COLO829 (cell line): ENCODE results near the gene MMEL1.

Experiments
- DNase-seq: peaks from one replicate; pipeline ENCODE4 v3.0.0; 2012; ENCODE audit warnings: low spot score

The MMEL1 gene

DNA sequence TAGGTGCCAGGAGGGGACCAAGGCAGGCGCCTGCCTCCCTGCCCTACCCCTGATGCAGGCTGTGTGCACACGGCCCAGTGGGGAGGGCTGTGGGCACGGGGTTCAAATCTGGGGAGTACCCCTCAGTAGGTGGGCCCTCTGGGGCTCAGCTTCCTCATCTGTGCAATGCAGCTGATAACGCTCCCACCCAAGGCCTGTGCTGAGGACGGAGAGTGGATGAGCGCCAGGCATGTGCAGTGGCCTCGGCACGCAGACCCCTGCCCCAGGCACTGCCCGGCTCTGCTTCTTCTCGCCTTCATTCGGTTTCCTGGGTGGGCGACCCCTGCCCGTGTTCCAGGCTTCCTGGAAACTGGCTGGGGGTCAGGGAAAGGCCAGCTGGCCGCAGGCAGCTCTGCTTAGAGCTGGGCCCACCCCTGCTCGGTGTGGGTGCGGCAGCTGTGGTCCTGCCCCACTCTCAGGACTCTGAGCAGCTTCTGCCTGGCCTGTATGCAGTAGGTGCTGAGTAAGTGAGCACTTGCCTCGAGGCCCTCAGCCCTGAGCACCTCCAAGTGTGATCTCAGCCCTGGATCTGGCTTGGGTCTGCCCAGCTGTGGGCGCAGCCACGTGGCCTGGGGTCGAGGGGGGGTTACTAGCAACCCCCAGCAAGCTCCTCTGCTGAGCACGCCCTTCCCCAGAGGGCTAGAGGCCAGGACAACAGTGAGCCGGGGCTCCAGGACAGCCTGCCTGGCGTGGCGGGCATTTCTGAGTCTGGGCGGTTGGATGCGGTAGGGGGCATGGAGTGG is 88.5 kb downstream of the MMEL1 start:
- no peak for DNase-seq

DNA sequence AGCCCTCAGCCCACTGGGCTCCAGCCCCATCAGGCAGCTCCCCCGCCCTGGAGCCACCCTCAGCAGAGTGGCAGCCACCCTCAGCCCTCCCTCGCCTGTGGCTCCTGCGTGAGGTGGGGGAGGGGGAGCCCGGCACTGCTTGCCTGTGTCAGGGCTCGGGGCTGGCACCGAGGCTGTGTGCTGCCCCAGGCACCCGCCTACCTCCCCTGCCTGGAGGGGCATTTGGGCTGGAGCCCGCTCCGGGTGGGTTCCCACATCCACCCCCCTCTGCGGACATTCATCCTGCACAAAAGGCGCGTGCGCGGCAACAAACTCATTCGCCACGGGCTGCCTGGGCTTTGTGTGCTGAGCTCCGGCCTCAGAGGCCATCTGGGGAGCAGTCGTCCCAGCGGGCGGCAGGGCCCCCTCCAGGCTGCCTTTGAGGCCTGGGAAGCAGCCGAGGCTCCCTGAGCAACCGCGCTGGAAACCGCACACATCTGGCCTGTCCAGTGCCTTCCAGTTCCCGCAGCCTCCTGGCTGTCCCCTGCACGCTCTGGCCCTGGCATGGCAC is 89.2 kb downstream of the MMEL1 start:
- no peak for DNase-seq

DNA sequence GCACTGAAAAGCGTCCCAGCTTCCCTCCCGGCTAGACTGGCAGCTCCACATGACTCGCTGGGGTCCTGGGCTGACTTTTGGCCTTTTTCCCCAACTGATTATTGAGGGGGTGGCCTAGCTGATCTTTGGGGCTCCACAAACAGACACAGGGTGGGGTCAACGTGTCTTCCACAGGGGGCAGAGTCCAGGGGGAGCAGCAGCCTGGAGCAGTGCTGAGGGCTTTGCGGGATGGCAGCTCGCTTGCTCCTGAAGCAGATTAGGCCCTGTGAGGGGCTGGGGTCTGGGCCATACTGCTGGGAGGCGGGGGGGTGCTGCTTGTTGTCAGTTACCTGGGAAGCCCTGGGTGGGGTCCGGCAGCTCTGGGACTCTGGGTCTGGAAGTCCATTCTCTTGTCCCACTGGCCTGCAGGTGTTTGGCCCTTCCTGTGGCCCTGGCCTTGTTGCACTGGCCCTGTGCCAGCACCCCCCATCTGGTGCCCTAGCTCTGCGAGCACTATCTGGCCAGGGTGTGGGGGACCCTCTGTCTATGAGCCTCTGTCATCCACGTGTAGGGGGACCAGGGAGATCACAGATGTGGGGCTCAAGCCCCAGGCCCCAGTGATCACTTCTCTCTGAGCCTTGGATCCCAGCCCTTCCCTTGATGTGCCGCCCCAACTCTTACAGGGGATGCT is 90.4 kb downstream of the MMEL1 start:
- no peak for DNase-seq

DNA sequence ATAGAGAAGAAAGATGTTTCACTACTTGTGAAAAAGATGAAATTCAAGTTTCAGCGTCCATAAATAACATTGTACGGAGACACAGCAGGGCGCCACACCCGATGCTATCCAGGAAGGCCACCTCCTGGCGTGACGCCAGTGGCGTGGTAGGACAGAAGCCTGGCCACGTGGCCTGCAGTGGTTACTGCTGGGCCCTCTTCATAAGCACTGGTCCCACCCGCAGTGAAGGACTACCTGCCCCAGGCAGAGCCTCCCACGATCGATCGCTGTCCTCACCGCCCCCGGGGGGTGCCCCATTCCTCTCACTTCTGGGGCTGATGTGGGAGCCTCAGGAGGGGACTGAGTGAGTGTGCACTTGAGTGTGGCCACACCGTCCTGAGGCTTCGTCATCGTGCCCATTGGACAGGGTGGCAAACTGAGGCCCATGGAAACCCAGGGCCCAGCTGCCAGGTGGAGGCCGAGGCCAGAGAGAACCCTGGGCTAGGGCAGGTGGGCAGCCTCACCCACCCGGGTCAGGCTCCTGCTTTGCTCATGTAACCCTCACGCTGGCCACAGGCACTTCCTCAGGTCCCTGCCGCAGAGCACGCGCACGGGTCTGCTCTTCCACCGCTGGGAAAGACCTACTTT is 91.1 kb downstream of the MMEL1 start:
- no peak for DNase-seq

DNA sequence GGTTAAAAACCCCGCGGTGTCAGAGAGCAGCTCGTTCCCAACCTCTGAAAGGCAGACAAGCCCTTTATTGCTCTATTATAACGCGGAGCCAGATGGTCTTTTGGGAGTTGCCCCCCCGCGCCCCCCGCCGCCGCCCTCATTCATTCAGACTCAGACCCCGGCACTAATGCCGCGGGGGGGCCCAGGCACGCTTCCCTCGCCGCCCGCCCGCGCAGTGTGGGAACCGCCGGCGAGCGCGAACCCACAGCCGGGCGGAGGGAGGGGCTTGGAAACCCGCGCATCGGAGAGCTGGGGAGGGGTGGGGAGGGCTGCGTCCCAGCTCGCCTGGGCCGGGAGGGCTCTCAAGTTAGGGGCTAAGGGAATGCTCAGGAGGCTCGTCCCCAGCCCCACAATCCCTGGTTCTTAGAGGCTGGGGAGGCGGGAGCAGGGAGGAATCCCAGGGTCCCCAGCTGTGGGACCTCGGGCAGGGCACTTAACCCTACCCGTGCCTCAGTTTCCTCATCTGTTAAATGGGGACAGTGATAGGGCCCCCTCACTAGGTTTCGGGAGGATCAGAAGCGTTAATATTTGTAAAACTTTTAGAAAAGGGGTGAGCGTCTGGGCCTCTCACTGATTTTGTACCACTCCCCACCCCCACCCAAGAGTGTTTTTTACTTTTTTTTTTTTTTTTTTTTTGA is 91.9 kb downstream of the MMEL1 start:
- no peak for DNase-seq
